HCT116 (cell line): Measurements from ENCODE around the gene C20orf204. TPM values are rescaled to one million over a fixed set of nuclear protein-coding genes. Genes with fewer than 3 reads are reported as not detected.

Source experiments
- ATAC-seq: fragments of 200-7000 bp; cut with Tn5 transposase; 2 replicates; pipeline ENCODE4 v1.9.1; 2020; ENCODE audit warnings: mild to moderate bottlenecking, moderate library complexity
- BruUV-seq: library from RNA; stranded (reverse); fragments of 400-500 nt; replicated peaks from 2 replicates; lab custom pipeline; 2021; lab: Mats Ljungman, UMichigan
- CTCF ChIA-PET: fragments of 300-600 bp; sonication (Branson Sonifier 250); formaldehyde crosslinking; loops from one replicate; lab custom pipeline; 2021; ENCODE audit warnings: antibody characterized with exemption; lab: Charles Lee
- POLR2A ChIA-PET: fragments of 300-600, 350-600 bp; sonication (Branson Sonifier 250); formaldehyde crosslinking; loops from one replicate; lab custom pipeline; 2021; ENCODE audit warnings: antibody characterized with exemption; lab: Charles Lee
- RAD21 ChIA-PET, 2 experiments: fragments of 300-600 bp; sonication (Branson Sonifier 250); formaldehyde crosslinking; loops; one replicate each; lab custom pipeline; 2023; ENCODE audit warnings: low total read pairs in 2 of 2; ENCODE audit not compliant: uncharacterized antibody in 2 of 2, unreplicated experiment in 2 of 2, low non-redundant PET in 1 of 2; lab: Charles Lee
- DNase-seq: peaks from one replicate; pipeline ENCODE4 v3.0.0-alpha.2; 2010; ENCODE audit warnings: low read depth, low spot score
- H2AFZ ChIP-seq: fragments of 200-600 bp; shearing (Covaris generic), sonication (generic); 2 replicates; pipeline ENCODE4 v1.6.1; 2017; ENCODE audit warnings: low read depth, mixed run types, mixed read lengths, antibody characterized with exemption, low read length; ENCODE audit not compliant: poor library complexity, severe bottlenecking
- H3K27ac ChIP-seq: 2 replicates; pipeline ENCODE4 v1.5.1; 2012; ENCODE audit warnings: low read depth, low read length
- H3K27me3 ChIP-seq: fragments of 200-600 bp; sonication (generic); 2 replicates; pipeline ENCODE4 v1.6.1; 2016; ENCODE audit warnings: mixed run types, low read length, mixed read lengths; ENCODE audit not compliant: insufficient read depth
- H3K36me3 ChIP-seq, 2 experiments: fragments of 200-500 bp in 1 of 2; fragments of 200-600 bp in 1 of 2; sonication (Bioruptor generic) in 1 of 2; sonication (generic) in 1 of 2; 2 replicates each; pipeline versions ENCODE4 v1.5.1 to v1.6.1; 2014 to 2016; ENCODE audit warnings: low read length in 2 of 2, inconsistent platforms in 1 of 2, mixed read lengths in 1 of 2, mixed run types in 1 of 2; ENCODE audit not compliant: insufficient read depth in 2 of 2, control insufficient read depth in 1 of 2
- H3K4me1 ChIP-seq, 2 experiments: fragments of 200-600 bp in 1 of 2; sonication (generic) in 1 of 2; 2 replicates each; pipeline versions ENCODE4 v1.5.1 to v1.6.1; 2012 to 2017; ENCODE audit warnings: low read length in 2 of 2, inconsistent platforms in 1 of 2, mild to moderate bottlenecking in 1 of 2, mixed read lengths in 1 of 2, mixed run types in 1 of 2, moderate library complexity in 1 of 2; ENCODE audit not compliant: insufficient read depth in 2 of 2, control insufficient read depth in 1 of 2
- H3K4me2 ChIP-seq: fragments of 200-600 bp; sonication (generic); 2 replicates; pipeline ENCODE4 v1.6.1; 2017; ENCODE audit warnings: mixed run types, low read length, mixed read lengths
- H3K4me3 ChIP-seq, 2 experiments: fragments of 200-600 bp in 1 of 2; sonication (generic) in 1 of 2; replicated peaks in 1 of 2; 2 replicates each; pipeline ENCODE4 v1.5.1; 2011 to 2016; ENCODE audit warnings: low read length in 2 of 2, control low read depth in 1 of 2, low read depth in 1 of 2, mild to moderate bottlenecking in 1 of 2, mixed read lengths in 1 of 2, mixed run types in 1 of 2
- H3K79me2 ChIP-seq: fragments of 200-600 bp; sonication (generic); 2 replicates; pipeline ENCODE4 v1.6.1; 2017; ENCODE audit warnings: mild to moderate bottlenecking, mixed run types, low read length, moderate library complexity, mixed read lengths; ENCODE audit not compliant: insufficient read depth
- H3K9ac ChIP-seq: fragments of 200-600 bp; sonication (generic); 2 replicates; pipeline ENCODE4 v1.6.1; 2016; ENCODE audit warnings: low read length, mixed read lengths
- H3K9me2 ChIP-seq: fragments of 200-600 bp; sonication (generic), shearing (Covaris generic); 2 replicates; pipeline ENCODE4 v1.6.1; 2017; ENCODE audit warnings: mixed run types, mild to moderate bottlenecking, moderate library complexity; ENCODE audit not compliant: insufficient read depth
- H3K9me3 ChIP-seq, 2 experiments: fragments of 200-500 bp in 1 of 2; fragments of 200-600 bp in 1 of 2; sonication (Bioruptor generic) in 1 of 2; sonication (generic) in 1 of 2; 2 replicates each; pipeline ENCODE4 v1.6.1; 2014 to 2017; ENCODE audit warnings: low read length in 2 of 2, mixed read lengths in 2 of 2, inconsistent platforms in 1 of 2, low read depth in 1 of 2, mild to moderate bottlenecking in 1 of 2, mixed run types in 1 of 2, moderate library complexity in 1 of 2; ENCODE audit not compliant: control insufficient read depth in 1 of 2, insufficient read depth in 1 of 2
- H4K20me1 ChIP-seq: fragments of 200-600 bp; sonication (generic), shearing (Covaris generic); 2 replicates; pipeline ENCODE4 v1.6.1; 2017; ENCODE audit warnings: mixed run types, mild to moderate bottlenecking, moderate library complexity; ENCODE audit not compliant: insufficient read depth
- ATF3 ChIP-seq: IDR thresholded peaks from 2 replicates; pipeline ENCODE4 v1.6.1; 2012
- EZH2phosphoT487 ChIP-seq: fragments of 200-600 bp; IDR thresholded peaks from 2 replicates; pipeline ENCODE4 v1.6.1; 2018; ENCODE audit warnings: antibody characterized with exemption, borderline replicate concordance
- FOSL1 ChIP-seq: IDR thresholded peaks from 2 replicates; pipeline ENCODE4 v1.6.1; 2012; ENCODE audit warnings: low read depth
- MAX ChIP-seq: IDR thresholded peaks from 2 replicates; pipeline ENCODE4 v1.6.1; 2012
- RAD21 ChIP-seq: IDR thresholded peaks from 2 replicates; pipeline ENCODE4 v1.6.1; 2012; ENCODE audit warnings: low read depth, mild to moderate bottlenecking
- REST ChIP-seq: IDR thresholded peaks from 2 replicates; pipeline ENCODE4 v1.6.1; 2012; ENCODE audit warnings: low read depth
- YY1 ChIP-seq: IDR thresholded peaks from 2 replicates; pipeline ENCODE4 v1.6.1; 2011; ENCODE audit warnings: low read length, low read depth, moderate library complexity, mild to moderate bottlenecking; ENCODE audit not compliant: insufficient replicate concordance; ENCODE audit errors: extremely low read depth
- ZFX ChIP-seq: fragments of 450-650 bp; IDR thresholded peaks from 2 replicates; pipeline ENCODE4 v1.6.1; 2017
- ZNF274 ChIP-seq: fragments of 200-500 bp; sonication (Bioruptor generic); IDR thresholded peaks from 2 replicates; pipeline ENCODE4 v1.6.1; 2014; ENCODE audit warnings: mild to moderate bottlenecking, low read depth, low read length, inconsistent platforms
- intact Hi-C: fragments of 100-400 bp; cut with micrococcal nuclease; formaldehyde crosslinking; loops from 2 replicates; pipeline ENCODE4 v1.10.0; 2022
- total RNA-seq: library from RNA; stranded (reverse); gene quantifications from one replicate; pipeline ENCODE4 v1.2.1, GENCODE V29; 2021; ENCODE audit not compliant: unreplicated experiment

C20orf204 gene
- total RNA-seq, 1 experiment from 2014 or later: 2.5 TPM

GRCh38 chr20:64072498-64073063, 36.6 kb downstream of the C20orf204 start:
- no peak overlapping the region for H3K9ac ChIP-seq
- no peaks in the 10 kb centered on the region for H3K9me2 ChIP-seq
- POLR2A ChIA-PET: no interaction called here
- no peaks in the 10 kb centered on the region for H3K9me3 ChIP-seq
- no peaks in the 10 kb centered on the region for H4K20me1 ChIP-seq
- intact Hi-C loops: no loop called here
- TF ChIP-seq REST (no peak), RAD21 (no peak), MAX (no peak), YY1 (no peak), ATF3 (no peak), EZH2phosphoT487 (no peak), FOSL1 (no peak), ZFX (no peak), ZNF274 (no peak)
- H3K36me3 ChIP-seq: no peaks in the 10 kb centered on the region
- no peak overlapping the region; the same call in 1 of the 2 replicates for H3K27ac ChIP-seq
- no peak overlapping the region for H3K4me3 ChIP-seq
- no peaks in the 10 kb centered on the region for H3K79me2 ChIP-seq
- no peak overlapping the region for H2AFZ ChIP-seq
- DNase-seq (no peak), ATAC-seq (no peak)
- no peaks in the 10 kb centered on the region for H3K27me3 ChIP-seq
- H3K4me1 ChIP-seq: peaks cover 0 to under 1% of the 10 kb centered on the region in 2 experiments; a peak in 3 of 4 replicates
- CTCF ChIA-PET: no interaction called here
- RAD21 ChIA-PET: no interaction called here
- no peak overlapping the region for H3K4me2 ChIP-seq
- no TSS peak for BruUV-seq
